Measurements from ENCODE around the gene ZNF25. TPM values are rescaled to one million over a fixed set of nuclear protein-coding genes. Genes with fewer than 3 reads are reported as not detected.
"Not testable (repeated sequence)": the region's sequence is repeated elsewhere in the genome, so short reads cannot be mapped to it uniquely, and the experiment has no call there.

The ZNF25 gene
- total RNA-seq, 2 donors from 2014 or later, result 6.8 to 7.5 TPM

DNA sequence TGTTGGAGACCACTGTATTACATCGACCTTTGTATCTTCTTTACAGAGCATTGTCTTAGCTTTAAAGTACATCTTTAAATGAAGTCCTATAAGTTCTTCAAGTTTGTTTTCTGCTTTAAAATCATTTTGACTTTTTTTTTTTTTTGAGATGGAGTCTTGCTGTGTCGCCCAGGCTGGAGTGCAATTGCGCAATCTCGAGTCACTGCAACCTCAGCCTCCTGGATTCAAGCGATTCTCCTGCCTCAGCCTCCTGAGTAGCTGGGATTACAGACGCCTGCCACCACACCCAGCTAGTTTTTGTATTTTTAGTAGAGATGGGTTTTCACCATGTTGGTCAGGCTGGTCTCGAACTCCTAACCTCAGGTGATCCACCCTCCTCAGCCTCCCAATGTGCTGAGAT is 68.3 kb downstream of the ZNF25 start:
- not testable (repeated sequence) for DNase-seq; H3K4me3 Mint-ChIP-seq; ATAC-seq (replicated peaks in 1 of 2); H3K27ac Mint-ChIP-seq; H3K27me3 Mint-ChIP-seq (ENCODE audit: low read depth); H3K36me3 Mint-ChIP-seq (ENCODE audit: insufficient read depth in 2 of 2); H3K4me1 Mint-ChIP-seq (ENCODE audit: low read depth); H3K9me3 Mint-ChIP-seq

DNA sequence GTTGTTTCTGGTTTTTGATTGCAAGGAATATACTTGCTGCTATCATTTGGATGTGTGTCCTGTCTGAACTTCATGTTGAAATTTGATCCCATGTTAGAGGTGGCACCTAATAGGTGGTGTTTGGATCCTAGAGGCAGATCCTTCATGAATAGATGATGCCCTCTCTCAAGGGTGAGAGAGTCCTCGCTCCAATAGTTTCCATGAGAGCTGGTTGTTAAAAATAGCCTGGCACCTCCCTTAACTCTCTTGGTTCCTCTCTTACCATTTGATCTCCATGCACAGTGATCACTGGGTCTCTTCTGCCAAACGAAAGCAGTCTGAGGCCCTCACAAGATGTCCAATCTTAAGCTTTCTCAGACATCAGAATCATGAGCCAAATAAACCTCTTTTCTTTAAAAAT is 70.1 kb downstream of the ZNF25 start:
- H3K4me3 Mint-ChIP-seq, result no peak overlapping the region
- no peak for ATAC-seq (replicated peaks in 1 of 2)
- no peak for DNase-seq

More for the DNA sequence above, 70.1 kb downstream of the ZNF25 start:
- Mint-ChIP-seq H3K27ac (no peak overlapping the region), H3K36me3 (ENCODE audit: insufficient read depth in 2 of 2) (peaks cover 0 to 1% of the 10 kb centered on the region in 2 donors), H3K4me1 (ENCODE audit: low read depth) (no peaks in the 10 kb centered on the region), H3K9me3 (peaks cover 0 to 6% of the 10 kb centered on the region in 2 donors), H3K27me3 (ENCODE audit: low read depth) (no peaks in the 10 kb centered on the region)

Other genes starting within 250 kb of the ZNF25 start
- 1 to 10 TPM; 9.8 to 9.9 TPM for gene ZNF248, start 119.0 kb downstream of the ZNF25 start, total RNA-seq
- 10 to 100 TPM; 23.1 to 25.9 TPM for gene ZNF33A, start 34.0 kb upstream of the ZNF25 start, total RNA-seq
- gene ZNF37A, start 117.7 kb upstream of the ZNF25 start, total RNA-seq, result 10 to 100 TPM; 23.7 to 25.3 TPM

Data from activated T-cell treated with anti-CD3 and anti-CD28 coated beads, Interleukin-2, amount 50 U/mL, for 72 hours (primary cell).